ENCODE data around the gene ABHD12.

GRCh38 chr20:25315418-25316210 lies 75.0 kb downstream of the ABHD12 start:
- TF ChIP-seq MAX (IDR thresholded peaks at IDR 0.05; ENCODE audit: insufficient read depth, insufficient read length) = no peak
- no peak for TF ChIP-seq CTCF (IDR thresholded peaks at IDR 0.05; ENCODE audit: extremely low read depth in 1 of 2, insufficient read depth in 1 of 2, low read depth in 1 of 2, low read length in 2 of 2)
- no peak for TF ChIP-seq EZH2 (IDR thresholded peaks at IDR 0.05; ENCODE audit: borderline replicate concordance, low read depth, low read length, severe bottlenecking)
- no peak for TF ChIP-seq POLR2AphosphoS5 (IDR thresholded peaks at IDR 0.05; ENCODE audit: insufficient read depth, low read depth, low read length)
- no peak for TF ChIP-seq GATA2 (IDR thresholded peaks at IDR 0.05; ENCODE audit: insufficient read depth, insufficient read length, low read depth, low read length)
- no peak for TF ChIP-seq POLR2A (IDR thresholded peaks at IDR 0.05; ENCODE audit: low read depth, low read length)
- no peak for TF ChIP-seq FOS (IDR thresholded peaks at IDR 0.05; ENCODE audit: borderline replicate concordance, insufficient read depth, low read length)
- no peak for TF ChIP-seq MYC (IDR thresholded peaks at IDR 0.05; ENCODE audit: low read depth, low read length)
- no peak for TF ChIP-seq JUN (IDR thresholded peaks at IDR 0.05; ENCODE audit: borderline replicate concordance, insufficient read depth, insufficient read length, low read depth)
